CD14-positive monocyte (primary cell): ENCODE measurements around the gene DAD1. TPM values are rescaled to one million over a fixed set of nuclear protein-coding genes. Genes with fewer than 3 reads are reported as not detected.

Experiments
- DNase-seq, 3 donors: peaks; one replicate each; pipeline ENCODE4 v3.0.0-alpha.2; 2011 to 2022
- H2AFZ ChIP-seq: 2 replicates; pipeline ENCODE4 v1.6.0; 2012; ENCODE audit warnings: mild to moderate bottlenecking, low read depth, low read length, inconsistent platforms; ENCODE audit not compliant: insufficient read depth, poor library complexity, severe bottlenecking
- H3K27ac ChIP-seq, 2 donors: 1 replicate in 1 of 2; 2 replicates in 1 of 2; pipeline ENCODE4 v1.5.1; 2012 to 2013; ENCODE audit warnings: low read length in 2 of 2, control low read depth in 1 of 2, inconsistent platforms in 1 of 2, low read depth in 1 of 2, mild to moderate bottlenecking in 1 of 2
- H3K27me3 ChIP-seq, 2 donors: one replicate each; pipeline versions ENCODE4 v1.6.0 to v1.6.1; 2011 to 2013; ENCODE audit warnings: low read length in 2 of 2; ENCODE audit not compliant: control insufficient read depth in 2 of 2, insufficient read depth in 2 of 2
- H3K36me3 ChIP-seq, 2 donors: replicated peaks in 1 of 2; 1 replicate in 1 of 2; 2 replicates in 1 of 2; pipeline versions ENCODE4 v1.5.1 to v1.6.1; 2012 to 2013; ENCODE audit warnings: low read length in 2 of 2, control low read depth in 1 of 2, inconsistent platforms in 1 of 2, mild to moderate bottlenecking in 1 of 2; ENCODE audit not compliant: insufficient read depth in 2 of 2, control insufficient read depth in 1 of 2
- H3K4me1 ChIP-seq, 2 donors: 1 replicate in 1 of 2; 2 replicates in 1 of 2; pipeline versions ENCODE4 v1.5.1 to v1.6.1; 2012 to 2013; ENCODE audit warnings: low read length in 2 of 2, control low read depth in 1 of 2, inconsistent platforms in 1 of 2, mild to moderate bottlenecking in 1 of 2, moderate library complexity in 1 of 2; ENCODE audit not compliant: insufficient read depth in 2 of 2, control insufficient read depth in 1 of 2
- H3K4me2 ChIP-seq: replicated peaks from 2 replicates; pipeline ENCODE3; 2012; ENCODE audit warnings: low read length, moderate library complexity, mild to moderate bottlenecking; ENCODE audit not compliant: poor library complexity, severe bottlenecking; ENCODE audit errors: extremely low read depth
- H3K4me3 ChIP-seq, 3 experiments: fragments of 200-600 bp in 1 of 3; sonication (generic) in 1 of 3; replicated peaks in 1 of 3; 1 replicate in 2 of 3; 2 replicates in 1 of 3; pipeline ENCODE4 v1.5.1; 2011 to 2013; ENCODE audit warnings: low read length in 3 of 3, mild to moderate bottlenecking in 3 of 3, control low read depth in 2 of 3, low read depth in 2 of 3, inconsistent platforms in 1 of 3, moderate library complexity in 1 of 3
- H3K79me2 ChIP-seq: 2 replicates; pipeline ENCODE4 v1.6.0; 2012; ENCODE audit warnings: mild to moderate bottlenecking, control low read depth, inconsistent platforms, low read length, moderate library complexity; ENCODE audit not compliant: insufficient read depth
- H3K9ac ChIP-seq: 2 replicates; pipeline ENCODE4 v1.6.0; 2017; ENCODE audit warnings: low read length, mild to moderate bottlenecking; ENCODE audit not compliant: insufficient read depth, poor library complexity, severe bottlenecking
- H3K9me3 ChIP-seq, 2 donors: replicated peaks in 1 of 2; 1 replicate in 1 of 2; 2 replicates in 1 of 2; pipeline versions ENCODE4 v1.5.1 to v1.6.1; 2012 to 2013; ENCODE audit warnings: low read length in 2 of 2, control low read depth in 1 of 2; ENCODE audit not compliant: control insufficient read depth in 1 of 2, insufficient read depth in 1 of 2
- H4K20me1 ChIP-seq: 2 replicates; pipeline ENCODE4 v1.6.0; 2012; ENCODE audit warnings: mild to moderate bottlenecking, low read length, control low read depth, moderate library complexity; ENCODE audit not compliant: insufficient read depth
- H3K27ac Mint-ChIP-seq, 7 donors: one replicate each; pipeline ENCODE4 v1.8.0; 2020; ENCODE audit warnings: mild to moderate bottlenecking in 7 of 7, mixed read lengths in 7 of 7, moderate library complexity in 6 of 7, inconsistent platforms in 2 of 7
- H3K27me3 Mint-ChIP-seq, 3 donors: one replicate each; pipeline ENCODE4 v1.8.0; 2021 to 2022; ENCODE audit warnings: low read depth in 3 of 3, mild to moderate bottlenecking in 3 of 3, mixed read lengths in 3 of 3, moderate library complexity in 3 of 3, inconsistent platforms in 1 of 3
- H3K36me3 Mint-ChIP-seq, 2 donors: one replicate each; pipeline ENCODE4 v1.8.0; 2020; ENCODE audit warnings: mixed read lengths in 2 of 2, inconsistent platforms in 1 of 2, mild to moderate bottlenecking in 1 of 2
- H3K4me1 Mint-ChIP-seq: one replicate; pipeline ENCODE4 v1.8.0; 2020; ENCODE audit warnings: mild to moderate bottlenecking, mixed read lengths
- H3K4me3 Mint-ChIP-seq, 2 donors: one replicate each; pipeline ENCODE4 v1.8.0; 2020; ENCODE audit warnings: mild to moderate bottlenecking in 2 of 2, mixed read lengths in 2 of 2, moderate library complexity in 1 of 2
- H3K9me3 Mint-ChIP-seq, 7 donors: one replicate each; pipeline ENCODE4 v1.8.0; 2020 to 2022; ENCODE audit warnings: mixed read lengths in 7 of 7, mild to moderate bottlenecking in 6 of 7, moderate library complexity in 6 of 7, inconsistent platforms in 2 of 7
- WGBS: methylation state at CpG from one replicate; pipeline ENCODE4 v1.1.5; 2013; ENCODE audit warnings: missing lambda C conversion rate; ENCODE audit not compliant: insufficient coverage; 5-methylcytosine and 5-hydroxymethylcytosine counted together
- intact Hi-C, 2 donors: fragments of 100-400 bp; cut with micrococcal nuclease; formaldehyde crosslinking; loops; one replicate each; pipeline versions ENCODE4 v1.15.0 to v1.15.1; 2023
- polyA plus RNA-seq, 3 donors: library from polyadenylated mRNA; depleted of rRNA in 1 of 3; unstranded in 2 of 3; stranded (reverse) in 1 of 3; fragments of 300-500 nt in 2 of 3; fragments of >200 nt in 1 of 3; fragmentation: Illumina TruSeq in 2 of 3; gene quantifications; 1 replicate in 2 of 3; 2 replicates in 1 of 3; pipeline ENCODE4 v1.2.3, GENCODE V29; 2012 to 2021
- TF ChIP-seq, protein P1 (sequence below): fragments of 200-600 bp; IDR thresholded peaks from one replicate; pipeline ENCODE4 v1.8.0; 2022; ENCODE audit warnings: antibody characterized with exemption, mild to moderate bottlenecking

The DAD1 gene
- polyA plus RNA-seq, 3 donors, result 126 to 444 (median 440) TPM

DNA sequence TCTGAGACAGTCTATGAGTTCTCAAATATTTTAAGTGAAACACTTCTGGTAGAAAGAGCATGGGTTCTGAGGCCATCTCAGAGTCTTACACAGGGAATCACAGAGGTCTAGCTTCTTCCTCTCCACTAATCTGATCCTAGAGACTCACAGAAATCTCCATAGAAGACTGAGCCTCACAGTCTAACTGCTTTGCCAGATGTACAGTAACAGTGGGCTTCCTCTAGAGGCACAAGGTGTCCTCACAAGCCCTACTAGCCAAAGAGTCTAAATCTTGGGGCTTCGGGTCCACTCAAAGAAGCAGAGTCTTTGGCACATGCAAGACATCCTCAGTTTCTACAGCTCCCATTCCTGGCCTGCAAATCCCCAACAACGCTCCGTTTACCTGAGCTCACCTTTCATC is 41.0 kb upstream of the DAD1 start:
- H3K4me2 ChIP-seq, result no peak overlapping the region
- H3K9ac ChIP-seq, result no peak overlapping the region
- H2AFZ ChIP-seq, result no peak overlapping the region
- WGBS, result 92% methylated on average over 1 of the region's 3 CpGs
- no peaks in the 10 kb centered on the region for H3K36me3 ChIP-seq
- Mint-ChIP-seq H3K36me3 (no peaks in the 10 kb centered on the region), H3K27ac (no peak overlapping the region), H3K4me3 (no peak overlapping the region), H3K27me3 (peaks cover 4 to 9% (median 8%) of the 10 kb centered on the region in 3 donors), H3K9me3 (peaks cover 7 to 25% (median 17%) of the 10 kb centered on the region in 7 donors), H3K4me1 (no peaks in the 10 kb centered on the region)
- no peaks in the 10 kb centered on the region for H3K79me2 ChIP-seq
- peaks cover 0 to 3% of the 10 kb centered on the region in 2 donors for H3K9me3 ChIP-seq
- H3K4me3 ChIP-seq, result no peak overlapping the region
- H3K27ac ChIP-seq, result no peak overlapping the region
- H3K4me1 ChIP-seq, result no peaks in the 10 kb centered on the region
- intact Hi-C loops, result no loop called here
- H3K27me3 ChIP-seq, result no peaks in the 10 kb centered on the region
- no peak for DNase-seq
- TF ChIP-seq, protein P1, sequence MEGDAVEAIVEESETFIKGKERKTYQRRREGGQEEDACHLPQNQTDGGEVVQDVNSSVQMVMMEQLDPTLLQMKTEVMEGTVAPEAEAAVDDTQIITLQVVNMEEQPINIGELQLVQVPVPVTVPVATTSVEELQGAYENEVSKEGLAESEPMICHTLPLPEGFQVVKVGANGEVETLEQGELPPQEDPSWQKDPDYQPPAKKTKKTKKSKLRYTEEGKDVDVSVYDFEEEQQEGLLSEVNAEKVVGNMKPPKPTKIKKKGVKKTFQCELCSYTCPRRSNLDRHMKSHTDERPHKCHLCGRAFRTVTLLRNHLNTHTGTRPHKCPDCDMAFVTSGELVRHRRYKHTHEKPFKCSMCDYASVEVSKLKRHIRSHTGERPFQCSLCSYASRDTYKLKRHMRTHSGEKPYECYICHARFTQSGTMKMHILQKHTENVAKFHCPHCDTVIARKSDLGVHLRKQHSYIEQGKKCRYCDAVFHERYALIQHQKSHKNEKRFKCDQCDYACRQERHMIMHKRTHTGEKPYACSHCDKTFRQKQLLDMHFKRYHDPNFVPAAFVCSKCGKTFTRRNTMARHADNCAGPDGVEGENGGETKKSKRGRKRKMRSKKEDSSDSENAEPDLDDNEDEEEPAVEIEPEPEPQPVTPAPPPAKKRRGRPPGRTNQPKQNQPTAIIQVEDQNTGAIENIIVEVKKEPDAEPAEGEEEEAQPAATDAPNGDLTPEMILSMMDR, result no peak
- no peaks in the 10 kb centered on the region for H4K20me1 ChIP-seq

DNA sequence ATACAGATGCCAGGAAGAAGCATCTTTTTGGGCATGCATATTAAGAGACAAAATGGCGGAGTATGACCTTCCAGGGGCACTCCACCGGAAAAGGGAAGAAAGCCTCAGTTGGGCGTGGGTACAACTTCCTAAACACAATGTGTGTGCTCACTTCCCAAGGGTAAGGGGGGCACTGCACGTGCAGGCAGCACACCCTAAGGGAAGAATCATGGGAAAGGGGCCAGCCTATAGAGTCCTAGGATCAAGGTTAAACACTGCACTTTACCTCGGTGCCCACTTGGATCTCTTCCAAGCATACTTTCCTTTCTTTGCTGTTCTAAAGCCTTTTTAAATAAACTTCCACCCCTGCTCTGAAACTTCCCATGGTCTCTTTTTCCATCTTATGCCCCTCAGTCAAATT is 40.3 kb upstream of the DAD1 start:
- Histone ChIP-seq H3K27me3 (no peaks in the 10 kb centered on the region), H3K9ac (no peak overlapping the region), H2AFZ (no peak overlapping the region), H4K20me1 (no peaks in the 10 kb centered on the region), H3K79me2 (no peaks in the 10 kb centered on the region), H3K4me3 (no peak overlapping the region), H3K9me3 (peaks cover 0 to 3% of the 10 kb centered on the region in 2 donors), H3K4me2 (no peak overlapping the region), H3K36me3 (no peaks in the 10 kb centered on the region), H3K4me1 (no peaks in the 10 kb centered on the region), H3K27ac (no peak overlapping the region)
- H3K27me3 Mint-ChIP-seq, result peaks cover 6 to 10% (median 9%) of the 10 kb centered on the region in 3 donors
- no peak overlapping the region for H3K27ac Mint-ChIP-seq
- DNase-seq, result no peak
- intact Hi-C loops, result no loop called here
- no peak overlapping the region for H3K4me3 Mint-ChIP-seq
- no peaks in the 10 kb centered on the region for H3K36me3 Mint-ChIP-seq
- TF ChIP-seq, protein P1, result no peak
- H3K4me1 Mint-ChIP-seq, result no peaks in the 10 kb centered on the region
- 77% methylated on average over 3 of the region's 5 CpGs for WGBS
- H3K9me3 Mint-ChIP-seq, result peaks cover 7 to 25% (median 17%) of the 10 kb centered on the region in 7 donors
